HG03439 (cell line): ENCODE results near the gene SRRM2.
A peak's percentile ranks its signal among the peaks of the same experiment; 100 is the strongest.

Experiments used
- ATAC-seq: cut with Tn5 transposase; IDR thresholded peaks from one replicate; pipeline ENCODE4 v1.9.1; 2021; ENCODE audit warnings: mild to moderate bottlenecking, moderate library complexity; ENCODE audit not compliant: unreplicated experiment

The SRRM2 gene

DNA sequence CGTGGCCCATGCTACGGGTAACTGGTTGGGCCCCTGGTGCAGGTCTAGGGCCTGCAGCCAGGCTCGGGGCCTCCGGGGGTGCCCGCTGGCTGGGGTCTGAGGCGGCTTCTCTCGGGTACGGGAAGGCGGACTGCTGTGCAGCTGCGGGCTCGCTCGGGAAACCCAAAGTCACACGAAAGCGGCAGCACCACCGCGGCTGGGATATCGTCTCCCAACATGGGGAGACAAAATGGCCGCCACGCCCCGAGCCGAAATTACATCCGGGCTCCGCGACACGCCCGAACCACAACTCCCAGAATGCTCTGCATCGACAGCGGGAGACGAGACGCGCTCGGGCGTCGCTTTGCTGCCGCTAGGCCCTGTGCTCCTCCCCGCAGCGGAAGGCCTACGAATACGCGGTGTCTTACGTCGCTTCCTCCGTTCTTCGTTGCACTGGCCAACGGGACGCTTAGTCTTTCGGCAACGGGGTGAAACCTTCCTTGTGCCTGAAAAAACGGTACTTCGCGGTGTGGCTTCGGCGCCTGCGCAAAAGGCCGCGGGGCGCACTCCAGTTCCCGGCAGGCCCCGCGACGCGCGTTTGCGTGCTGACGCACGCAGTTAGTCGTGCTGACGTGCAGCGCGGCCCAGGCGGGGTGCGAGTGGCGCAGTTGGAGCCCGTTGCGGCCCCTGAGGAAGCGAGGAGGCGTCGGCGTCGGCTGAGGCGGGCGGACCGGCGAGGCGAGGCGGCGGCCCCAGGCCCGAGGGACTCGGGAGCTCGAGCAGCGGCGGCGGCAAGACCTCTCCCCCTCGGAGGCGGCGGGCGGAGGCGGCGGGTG is at the start of gene SRRM2:
Gene SRRM2 (plus strand): TSS at position 604 of the 815 bp plus-strand sequence. CDS start 3,727 bp downstream, outside the sequence.
- peak; percentile 77 for ATAC-seq

DNA sequence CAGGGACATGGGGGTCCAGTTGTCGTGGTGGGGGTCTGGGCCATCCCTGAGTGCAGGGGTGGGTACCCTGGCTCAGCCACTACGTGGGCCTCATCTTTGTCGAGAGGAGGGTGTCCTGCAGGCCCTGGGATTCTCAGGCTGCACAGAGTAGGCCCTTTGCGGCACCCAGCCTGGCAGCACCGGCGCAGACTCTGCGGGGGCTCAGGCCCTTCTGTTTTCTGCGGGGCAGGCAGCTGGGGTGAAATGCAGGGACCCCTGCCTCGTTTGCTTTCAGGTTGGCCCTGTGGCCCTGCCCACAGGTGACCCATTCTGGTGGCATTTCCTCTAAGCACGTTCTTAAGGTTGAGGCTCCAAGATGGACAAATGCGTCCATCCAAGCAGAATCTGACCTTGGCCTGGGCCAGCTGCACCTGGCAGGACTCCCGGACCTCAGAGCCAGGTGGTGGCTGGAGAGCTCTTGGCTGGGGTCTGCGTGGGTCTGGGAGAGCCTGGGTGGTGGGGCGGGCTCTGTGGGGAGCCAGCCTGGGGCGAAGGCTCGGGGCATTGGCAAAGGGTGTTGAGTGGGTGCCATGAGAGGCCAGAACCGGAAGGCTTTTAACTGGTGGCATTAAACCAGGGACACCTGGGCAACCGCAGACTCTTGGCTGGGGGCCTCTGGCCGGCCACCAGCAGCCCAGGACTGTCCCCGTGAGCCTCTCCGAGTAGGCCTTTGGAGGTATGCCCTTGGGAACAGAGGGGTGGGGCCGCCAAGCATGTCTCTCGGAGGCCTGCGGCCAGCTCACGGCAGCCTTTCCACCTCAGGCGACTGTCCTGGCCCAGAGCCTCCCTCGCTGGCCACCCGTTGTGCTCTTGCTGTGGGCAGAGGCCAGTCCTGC is 49.3 kb upstream of the SRRM2 start:
- ATAC-seq: no peak

DNA sequence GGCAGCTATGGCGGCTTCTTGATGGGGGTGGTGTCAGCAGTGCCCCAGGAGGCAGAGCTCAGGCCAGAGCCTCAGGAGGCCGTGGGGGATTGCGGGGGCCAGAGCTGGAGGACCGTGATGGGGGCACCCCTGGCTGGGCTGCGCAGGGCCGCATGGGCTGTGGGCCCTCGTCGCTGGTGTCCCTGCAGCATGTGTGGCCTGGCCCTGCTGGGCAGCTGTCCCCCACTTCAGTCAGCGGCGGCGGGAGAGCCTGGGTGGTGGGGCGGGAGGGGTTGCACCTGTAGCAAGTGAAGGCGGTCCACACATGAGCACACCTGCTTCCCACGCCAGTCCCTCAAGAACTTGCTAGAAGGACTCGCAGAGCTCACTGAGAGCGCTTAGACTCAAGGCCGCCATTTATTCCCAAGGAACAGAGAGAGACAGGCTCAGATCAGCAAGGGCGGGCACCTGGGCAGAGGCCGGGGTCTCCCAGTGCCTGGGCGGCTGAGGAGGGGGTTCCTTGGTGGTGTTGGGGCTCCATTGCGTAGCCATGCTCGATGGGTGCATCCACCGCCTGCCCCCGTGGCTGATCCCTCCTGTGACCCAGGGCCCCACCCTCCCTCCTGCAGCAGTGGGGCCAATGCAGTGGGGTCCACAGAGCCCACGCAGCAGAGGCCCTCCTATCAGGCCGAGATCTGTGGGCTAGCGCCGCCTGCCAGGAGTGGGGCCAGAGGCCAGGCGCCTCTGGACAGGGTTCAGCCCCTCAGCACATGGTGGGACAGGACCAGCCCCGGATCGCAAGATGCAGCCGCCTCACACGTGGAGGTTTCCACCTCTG is 48.1 kb upstream of the SRRM2 start:
- ATAC-seq: no peak

DNA sequence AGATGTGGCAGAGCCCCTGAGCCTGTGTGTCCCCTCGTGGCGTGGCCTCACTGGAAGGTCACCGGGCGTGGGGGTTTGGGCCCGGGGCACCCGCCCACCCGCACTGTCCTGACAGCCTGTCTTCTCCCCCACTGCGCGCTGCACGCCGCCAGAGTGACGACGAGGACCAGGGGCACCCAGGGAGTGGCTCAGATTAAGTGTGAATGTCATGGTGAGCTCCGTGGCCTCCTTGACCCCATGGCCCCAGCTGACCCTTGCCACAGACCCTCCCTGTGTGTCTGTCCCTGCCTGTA is 47.5 kb upstream of the SRRM2 start:
- no peak for ATAC-seq

DNA sequence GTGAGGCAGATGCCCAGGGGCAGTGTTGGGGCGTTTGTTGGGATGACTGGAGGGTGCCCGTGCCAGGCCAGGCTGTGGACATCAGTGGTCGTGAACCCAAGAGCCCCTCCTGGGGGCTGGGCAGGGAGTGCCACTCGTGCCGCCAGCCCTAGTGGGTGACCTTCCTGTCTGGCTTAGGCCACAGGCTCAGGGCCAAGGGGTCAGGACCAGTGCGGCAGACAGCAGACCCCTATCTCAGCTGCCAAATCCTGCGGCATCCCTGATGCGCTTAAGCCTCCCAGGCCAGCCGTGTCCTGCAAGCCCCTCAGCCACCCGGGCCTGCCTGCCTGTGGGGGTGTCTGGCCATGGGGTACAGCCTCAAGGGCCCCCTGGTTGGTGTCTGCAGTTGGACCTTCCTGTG is 47.1 kb upstream of the SRRM2 start:
- ATAC-seq: no peak

DNA sequence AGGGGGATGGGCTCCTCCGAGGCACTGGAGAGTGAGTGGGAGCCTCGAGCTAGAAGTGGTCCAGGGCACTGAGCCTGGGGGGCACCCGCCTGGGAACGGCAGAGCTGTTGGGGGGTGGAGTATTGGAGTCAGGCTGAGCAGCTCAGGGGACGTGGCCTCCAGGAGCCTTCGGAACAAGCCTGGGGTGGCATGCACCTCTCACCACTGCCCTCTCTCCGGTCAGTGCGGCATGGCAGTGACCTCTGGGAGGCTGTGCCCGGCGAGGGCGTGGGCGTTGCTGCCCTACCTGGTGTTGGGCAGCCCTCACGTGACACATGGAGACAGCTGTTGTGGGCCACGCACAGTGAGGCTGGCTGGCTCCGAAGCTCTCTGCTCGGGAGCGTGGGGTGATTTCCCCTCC is 46.4 kb upstream of the SRRM2 start:
- ATAC-seq: no peak

DNA sequence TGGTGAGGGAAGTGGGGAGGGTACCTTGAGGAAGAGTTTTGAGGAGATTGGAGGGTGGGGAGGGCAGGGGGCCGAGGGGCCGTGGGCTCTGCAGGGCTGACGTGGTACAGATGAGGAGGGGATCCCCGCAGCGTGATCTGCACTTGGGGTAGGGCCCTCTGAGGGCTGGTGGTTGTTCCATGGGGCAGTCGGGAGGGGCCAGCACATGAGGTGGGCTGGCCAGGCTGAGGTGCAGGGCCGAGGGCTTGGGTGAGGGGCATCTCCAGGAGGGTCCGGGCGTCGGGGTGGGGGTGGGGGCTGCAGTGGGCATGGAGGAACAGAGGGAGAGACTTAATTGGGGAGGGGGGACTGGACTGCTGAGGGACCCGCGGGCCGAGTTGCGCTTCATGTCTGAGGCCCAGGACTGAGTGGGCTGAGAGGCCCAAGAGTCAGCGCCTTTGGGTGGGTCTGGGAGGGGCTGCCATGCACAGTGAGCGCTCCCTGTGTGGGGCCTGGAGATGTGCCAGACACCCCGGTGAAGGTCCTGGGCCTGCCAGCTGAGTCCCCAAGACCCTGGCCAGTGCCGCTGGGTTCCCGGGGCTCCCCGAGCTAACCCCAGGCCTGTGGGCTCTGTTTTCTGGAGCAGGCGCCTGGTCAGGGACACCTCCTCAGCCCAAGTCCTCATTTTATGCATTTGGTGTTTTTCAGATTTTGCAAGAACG is 45.7 kb upstream of the SRRM2 start:
- no peak for ATAC-seq

DNA sequence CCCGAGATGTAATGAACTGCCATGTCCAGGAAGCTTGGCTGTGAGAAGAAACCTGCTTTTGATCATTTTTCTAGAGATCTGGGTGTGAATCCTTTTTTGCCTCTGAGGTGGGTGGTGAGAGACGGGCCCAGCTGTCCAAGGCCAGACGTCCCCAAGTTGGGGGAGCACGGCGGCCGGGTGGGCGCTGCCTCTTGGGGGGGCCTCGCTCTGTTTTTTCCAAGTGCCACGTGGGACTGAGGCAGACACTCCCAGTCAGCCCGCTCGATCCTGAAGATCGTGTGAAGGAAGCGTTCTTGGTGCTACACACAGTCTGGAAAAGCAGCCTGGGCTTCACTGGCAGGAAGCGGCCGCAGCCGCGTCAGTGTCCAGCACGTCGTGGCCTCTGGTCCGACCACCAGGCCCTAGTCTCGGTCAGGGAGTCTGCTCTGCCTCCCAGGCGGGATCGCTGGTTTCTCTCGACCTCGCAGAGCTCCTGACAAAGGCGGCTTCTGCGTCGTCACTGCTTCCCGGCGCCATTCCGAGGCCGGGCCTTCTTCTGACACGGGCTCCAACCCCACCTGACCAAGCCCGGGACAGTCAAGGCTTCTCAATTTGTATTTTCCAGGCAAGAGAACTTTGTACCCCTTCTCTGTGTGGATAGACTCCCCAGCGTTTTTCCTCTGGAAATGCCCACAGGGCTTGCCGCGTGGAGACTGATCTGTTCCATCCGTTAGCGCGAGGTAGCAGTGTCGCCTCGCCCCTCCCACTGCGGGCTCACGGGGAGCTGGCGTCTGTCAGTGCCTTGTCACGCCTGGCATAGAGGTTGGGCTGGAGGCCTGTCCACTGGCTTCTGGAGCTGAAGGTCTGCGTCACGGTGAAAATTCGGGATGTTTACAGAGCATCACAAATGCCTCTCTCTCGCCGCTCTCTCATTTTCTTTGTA is 44.8 kb upstream of the SRRM2 start:
- ATAC-seq: no peak

DNA sequence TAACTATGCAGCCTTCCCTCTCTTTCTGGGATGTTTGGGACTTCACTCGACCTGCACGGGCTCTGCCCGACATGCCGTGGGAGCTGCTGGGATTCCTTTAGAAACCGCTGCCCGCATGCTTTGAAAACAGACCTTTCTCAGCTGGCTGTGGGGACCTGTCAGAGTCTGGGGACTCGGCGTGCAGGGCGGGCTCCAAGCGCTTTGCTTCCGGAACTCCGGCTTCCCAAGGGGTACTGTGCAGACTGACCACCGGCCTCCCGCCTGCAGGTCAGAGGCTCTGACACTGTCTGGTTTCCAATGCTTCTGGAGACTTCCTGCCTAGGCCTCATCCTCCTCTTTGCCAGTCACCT is 44.2 kb upstream of the SRRM2 start:
- ATAC-seq: no peak

DNA sequence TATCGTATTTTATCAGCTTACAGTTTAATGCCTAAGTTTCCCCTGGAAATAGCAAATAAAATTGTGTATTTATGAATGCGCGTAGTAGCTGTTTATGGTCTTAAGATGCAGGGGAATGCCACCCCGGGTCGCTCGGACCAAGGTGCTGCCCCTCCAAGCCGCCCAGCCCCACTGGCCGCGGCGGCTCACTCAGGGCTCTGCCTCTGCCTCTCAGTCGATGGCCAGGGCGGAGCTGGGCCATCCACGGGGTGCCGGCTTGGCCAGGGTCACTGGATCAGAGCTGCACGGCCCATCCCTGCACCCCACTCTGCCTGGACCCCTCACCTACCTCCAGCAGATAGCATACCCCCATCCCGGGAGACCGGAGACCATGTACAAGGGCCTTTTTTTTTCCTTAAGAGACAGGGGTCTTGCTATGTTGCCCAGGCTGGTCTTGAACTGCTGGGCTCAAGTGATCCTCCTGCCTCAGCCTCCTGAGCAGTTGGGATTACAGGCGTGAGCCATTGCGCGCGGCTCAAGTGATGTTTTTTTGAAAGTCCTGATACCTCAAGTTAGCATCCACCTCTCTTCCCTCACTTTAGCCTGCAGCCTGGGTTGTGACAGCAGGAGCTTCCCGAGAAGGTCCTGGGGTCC is 43.4 kb upstream of the SRRM2 start:
- ATAC-seq: no peak

DNA sequence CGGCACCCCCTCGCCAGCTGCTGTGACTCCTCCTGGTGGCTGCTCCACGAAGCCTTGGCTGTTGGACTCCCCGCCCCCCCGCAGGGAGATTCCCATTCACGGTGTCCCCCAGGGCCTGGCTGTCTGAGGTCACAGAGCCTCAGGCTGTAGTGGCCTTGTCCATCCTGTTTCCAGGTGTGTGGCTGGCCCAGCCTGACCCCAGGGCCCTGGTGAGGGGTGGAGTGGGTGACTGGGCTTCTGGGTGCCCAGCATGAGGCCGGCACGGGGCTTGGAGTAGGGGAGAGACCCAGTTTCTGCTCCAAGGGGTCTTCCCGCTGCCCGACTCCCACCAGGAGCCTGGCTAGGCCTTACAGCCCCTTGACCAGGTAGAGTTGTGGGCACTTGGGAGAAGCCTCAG is 42.9 kb upstream of the SRRM2 start:
- no peak for ATAC-seq

DNA sequence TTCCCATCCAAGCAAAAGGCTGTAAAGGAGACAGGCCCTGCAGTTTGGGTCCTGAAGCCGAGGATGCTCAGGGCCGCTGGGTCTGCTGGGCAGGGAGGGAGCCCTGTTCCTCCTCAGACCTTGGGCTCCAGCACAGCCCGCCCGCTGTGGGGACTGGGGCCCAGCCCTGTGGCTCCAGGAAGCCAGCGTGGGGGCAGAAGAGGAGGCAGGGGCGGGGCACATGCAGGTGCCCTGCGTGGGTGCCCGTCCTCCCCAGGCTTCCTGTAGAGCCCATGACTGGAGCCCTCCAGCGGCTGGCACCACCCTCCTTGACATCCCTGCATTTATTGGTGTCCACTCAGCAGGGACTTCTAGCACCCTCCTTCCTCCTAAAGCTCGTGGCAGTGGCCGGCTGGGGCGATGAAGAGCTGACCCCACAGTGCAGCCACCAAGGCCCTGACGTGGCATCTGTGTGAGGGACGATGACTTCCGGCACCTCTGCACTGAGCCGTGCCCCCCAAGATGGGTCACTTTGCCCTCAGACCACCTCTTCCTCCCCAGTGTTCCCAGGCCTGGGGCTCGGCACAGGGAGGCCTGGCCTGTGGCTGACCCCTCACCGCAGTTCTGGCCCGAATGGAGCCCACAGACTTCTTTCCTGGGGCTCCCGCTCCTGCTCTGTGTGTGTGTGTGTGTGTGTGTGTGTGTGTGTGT is 42.3 kb upstream of the SRRM2 start:
- ATAC-seq: no peak

DNA sequence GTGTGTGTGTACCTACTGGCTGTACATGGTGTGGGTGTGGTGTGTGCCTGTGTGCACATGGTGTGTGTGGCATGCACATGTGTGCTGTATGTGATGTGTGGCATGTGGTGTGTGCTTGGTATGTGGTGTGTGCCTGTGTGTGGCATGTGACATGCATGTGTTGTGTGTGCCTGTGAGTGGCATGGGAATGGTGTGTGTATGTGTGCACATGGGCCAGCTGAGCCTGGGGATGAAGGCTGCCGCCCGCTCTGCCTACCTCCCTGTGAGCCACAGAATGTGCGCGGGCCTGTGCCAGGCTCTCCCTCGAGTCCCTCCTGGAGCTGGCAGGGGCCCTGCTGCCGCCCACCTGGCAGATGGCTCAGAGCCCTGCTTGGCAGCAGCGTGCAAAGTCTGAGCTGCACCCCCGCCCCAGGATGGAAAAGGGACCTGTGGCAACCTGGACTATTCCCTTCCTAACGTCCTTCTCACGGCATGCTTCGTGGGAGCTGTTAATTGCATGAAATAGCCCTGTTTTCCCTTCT is 41.7 kb upstream of the SRRM2 start:
- ATAC-seq: no peak

DNA sequence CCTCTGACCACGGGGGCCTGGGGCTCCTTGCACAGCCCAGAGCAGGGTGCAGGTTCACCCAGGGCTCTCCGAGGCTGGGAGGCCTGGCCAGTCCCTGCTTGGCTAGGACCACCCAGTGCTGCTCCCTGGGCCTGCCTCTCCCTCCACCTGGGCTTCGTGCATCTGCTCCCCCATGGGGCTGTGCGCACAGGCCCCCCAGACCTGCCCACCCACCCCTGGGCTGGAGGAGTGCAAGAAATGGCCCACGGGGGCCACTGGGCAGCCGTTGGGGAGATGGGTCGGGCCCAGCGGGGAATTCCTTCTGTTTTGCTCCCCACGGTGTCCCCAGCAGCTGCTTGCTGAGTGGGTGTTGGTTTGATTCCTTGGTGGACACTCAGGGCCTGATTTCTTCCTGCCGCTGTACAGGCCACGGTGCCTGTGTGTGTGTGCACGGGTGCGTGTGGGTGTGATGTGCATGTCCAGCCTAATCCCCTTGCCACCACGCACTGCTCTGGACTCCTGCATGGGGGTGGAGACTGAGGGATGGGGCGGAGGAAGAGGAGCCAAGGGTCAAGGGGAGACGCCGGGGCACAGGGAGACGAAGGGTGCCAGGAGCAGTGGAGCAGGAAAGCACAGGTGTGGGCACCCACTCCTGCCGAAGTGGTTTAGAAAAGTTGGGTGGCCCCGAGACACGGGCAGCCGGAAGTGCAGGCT is 40.9 kb upstream of the SRRM2 start:
- no peak for ATAC-seq

DNA sequence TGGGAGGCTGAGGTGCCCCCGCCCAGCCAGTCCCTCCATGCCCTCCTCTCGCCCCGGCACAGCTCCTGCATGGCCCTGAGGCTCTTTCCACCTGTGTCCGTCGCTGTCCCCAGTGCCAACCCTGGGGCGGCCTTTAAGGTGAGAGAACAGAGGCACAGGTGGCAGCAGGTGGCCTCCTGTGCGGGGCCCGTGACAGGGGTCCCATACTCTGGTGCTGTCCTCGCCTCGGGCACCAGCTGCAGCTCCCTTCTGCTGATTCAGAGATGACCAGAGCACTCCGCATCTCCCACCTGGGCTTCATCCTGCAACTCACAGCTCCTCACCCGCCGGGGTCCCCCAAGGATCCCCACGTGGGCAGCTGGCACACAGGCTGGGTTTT is 40.4 kb upstream of the SRRM2 start:
- ATAC-seq: no peak

DNA sequence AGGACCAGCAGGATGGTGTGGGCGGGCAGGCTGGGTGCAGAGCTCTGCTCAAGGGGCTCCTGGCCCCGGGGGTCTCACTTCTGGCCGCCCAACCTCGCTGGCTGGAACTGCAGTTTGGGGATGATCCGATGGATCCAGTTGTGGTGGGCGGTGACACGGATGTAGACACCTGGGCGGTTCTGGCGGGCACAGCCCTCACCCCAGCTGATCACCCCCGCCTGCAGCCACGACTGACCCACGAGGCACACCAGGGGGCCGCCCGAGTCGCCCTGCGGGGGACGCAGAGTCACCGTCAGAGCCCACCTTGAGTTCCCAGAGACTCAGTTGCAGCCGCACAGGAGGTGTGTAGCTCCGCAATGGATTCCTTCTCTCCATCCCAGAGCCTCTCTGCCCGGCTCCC is 39.9 kb upstream of the SRRM2 start:
- no peak for ATAC-seq

DNA sequence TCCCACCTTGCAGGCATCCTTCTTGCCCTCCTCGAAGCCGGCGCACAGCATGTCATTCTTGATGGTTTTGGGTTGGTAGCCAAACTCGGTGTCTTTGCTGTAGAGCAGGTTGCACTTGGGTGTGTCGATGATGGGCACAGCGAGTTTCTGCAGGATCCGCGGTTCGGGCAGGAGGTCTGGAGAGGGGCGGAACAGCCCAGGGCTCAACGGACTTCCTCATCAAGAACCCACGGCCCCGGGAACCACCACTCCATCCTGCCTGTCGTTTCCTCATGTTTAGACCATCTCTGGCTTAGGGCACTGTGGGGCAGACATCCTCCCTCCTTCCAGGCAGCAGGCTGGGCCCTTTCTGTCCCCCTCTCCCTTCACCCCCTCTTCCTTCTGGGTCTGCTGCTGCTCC is 38.9 kb upstream of the SRRM2 start:
- ATAC-seq: no peak
